HG02884 (cell line): ENCODE measurements around the gene SETD9.

ENCODE experiments used
- ATAC-seq: cut with Tn5 transposase; IDR thresholded peaks from one replicate; pipeline ENCODE4 v1.9.1; 2021; ENCODE audit warnings: mild to moderate bottlenecking, moderate library complexity; ENCODE audit not compliant: unreplicated experiment

Gene SETD9, protein sequence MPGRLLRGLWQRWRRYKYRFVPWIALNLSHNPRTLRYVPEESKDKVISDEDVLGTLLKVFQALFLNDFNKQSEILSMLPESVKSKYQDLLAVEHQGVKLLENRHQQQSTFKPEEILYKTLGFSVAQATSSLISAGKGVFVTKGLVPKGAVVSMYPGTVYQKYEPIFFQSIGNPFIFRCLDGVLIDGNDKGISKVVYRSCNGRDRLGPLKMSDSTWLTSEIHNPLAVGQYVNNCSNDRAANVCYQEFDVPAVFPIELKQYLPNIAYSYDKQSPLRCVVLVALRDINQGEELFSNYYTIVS

DNA sequence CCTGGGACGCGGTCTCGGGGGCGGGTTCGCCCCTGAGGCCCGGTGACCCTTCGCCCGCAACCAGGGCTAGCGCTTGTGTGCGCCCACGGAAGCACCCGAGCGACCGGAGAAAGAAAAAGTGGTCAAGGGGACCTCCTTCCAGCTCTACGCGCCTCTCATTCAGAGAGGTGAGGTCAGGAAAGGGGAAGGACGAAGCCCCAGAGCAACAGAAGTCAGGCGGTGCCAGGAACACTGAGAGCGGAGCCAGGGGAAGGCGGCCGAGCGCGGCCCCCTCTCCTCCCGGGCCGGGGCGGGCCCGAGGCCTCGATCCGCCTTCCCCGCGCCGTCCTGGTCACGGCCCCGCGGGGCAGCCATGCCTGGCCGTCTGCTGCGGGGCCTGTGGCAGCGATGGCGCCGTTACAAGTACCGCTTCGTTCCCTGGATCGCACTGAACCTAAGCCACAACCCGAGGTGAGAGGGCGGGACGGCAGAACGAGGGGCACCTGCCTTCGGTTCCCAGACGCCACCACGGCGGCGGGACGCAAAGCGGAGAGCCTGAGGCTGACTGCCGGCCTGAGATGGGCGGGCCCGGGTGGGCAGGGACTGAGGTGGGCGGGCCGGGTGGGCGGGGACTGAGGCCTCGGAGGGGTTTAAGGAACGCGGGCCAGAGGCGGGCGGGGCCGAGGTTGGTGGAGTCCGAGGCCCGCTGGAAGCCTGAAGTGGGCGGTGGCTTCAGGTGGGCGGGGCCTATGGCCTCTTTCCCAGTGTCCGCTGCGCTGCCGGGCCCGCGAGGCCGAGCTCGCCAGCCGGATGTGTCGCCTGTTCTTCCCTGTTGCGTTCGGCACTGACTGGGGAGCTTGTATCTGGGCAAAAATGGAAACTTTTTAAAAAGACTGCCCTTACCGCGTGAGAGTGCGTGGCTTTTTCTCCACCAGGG lies at the start of gene SETD9:
SETD9 (plus strand) TSS at position 303 of the 916 bp plus-strand sequence; CDS start at position 353, 50 bp downstream.
- ATAC-seq, result peak; percentile 86

DNA sequence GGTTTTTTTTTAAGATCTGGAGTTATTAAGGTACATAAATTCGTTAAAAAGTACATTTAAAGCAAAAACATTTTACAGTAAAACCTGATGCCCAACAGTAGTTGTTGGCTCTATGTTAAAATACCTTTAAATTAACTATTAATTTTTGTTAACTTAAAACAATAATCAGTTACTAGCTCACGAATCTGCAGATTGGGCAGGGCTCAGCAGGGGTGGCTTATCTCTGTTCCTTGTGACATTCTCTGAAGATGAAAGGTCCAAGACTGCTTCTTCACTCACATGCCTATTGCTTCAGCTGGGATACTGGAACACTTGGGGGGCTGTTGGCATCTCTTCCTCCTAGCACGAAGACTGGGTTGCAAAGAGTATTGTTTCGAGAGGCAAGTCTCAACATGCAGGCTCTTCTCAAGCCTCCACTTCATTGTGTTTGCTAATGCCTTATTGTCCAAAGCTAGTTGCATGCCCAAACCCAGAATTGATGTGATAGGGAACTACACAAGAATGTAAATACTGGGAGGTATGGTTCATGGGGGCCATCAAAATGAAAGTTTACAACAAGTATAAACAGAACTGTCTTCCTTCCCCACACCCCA lies 47.4 kb upstream of the SETD9 start:
- ATAC-seq, result no peak

DNA sequence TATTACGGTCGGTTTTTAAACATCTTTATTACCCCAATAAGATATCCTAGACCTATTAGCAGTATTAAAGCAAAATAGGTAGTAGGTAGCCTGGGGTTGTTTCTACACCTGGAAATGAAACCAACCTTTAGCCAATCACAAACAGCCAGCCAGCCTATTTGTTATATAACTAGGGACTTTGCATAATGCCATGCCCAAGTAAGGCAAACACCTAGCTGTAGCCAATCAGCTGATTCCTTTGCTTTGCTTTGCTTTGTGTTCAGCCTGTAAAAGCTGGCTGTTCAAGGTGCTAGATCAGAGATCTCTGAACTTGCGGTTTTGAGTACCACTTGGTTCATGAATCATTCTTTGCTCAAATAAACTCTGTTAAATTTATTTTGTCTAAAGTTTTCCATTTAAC lies 46.5 kb upstream of the SETD9 start:
- no peak for ATAC-seq

DNA sequence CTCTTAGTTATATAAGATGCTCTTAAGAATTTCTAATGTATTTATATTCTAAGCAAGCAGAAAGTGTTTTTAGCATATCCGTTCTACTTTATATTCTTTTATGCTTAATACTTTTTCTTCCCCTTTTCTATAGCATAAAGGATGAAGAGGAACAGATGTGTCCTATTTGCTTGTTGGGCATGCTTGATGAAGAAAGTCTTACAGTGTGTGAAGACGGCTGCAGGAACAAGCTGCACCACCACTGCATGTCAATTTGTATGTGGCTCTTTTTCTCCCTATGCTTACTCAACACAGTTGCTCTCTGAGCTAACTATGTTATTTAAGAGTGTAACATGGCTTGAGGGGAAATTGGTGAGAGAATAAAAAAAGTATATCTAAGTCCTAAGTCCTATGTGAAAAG lies 37.6 kb upstream of the SETD9 start:
- no peak for ATAC-seq

DNA sequence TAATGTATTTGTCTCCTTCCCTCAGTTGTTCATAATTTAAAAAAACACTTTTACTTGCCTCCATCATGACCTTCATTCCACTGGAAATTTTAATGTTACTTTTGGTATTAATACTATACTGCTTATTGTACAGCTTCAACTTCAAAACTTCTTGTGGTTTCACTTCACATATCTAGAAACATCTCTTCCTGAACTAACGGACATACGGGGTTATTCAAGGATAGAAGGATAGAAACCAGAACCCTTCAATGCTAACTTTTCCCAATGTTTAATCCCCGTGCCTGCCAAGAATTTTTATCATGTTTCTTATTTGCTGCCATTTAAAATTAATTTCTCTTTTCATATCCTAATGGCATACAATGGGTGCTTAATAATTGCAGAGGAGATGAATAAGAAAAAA lies 36.3 kb upstream of the SETD9 start:
- ATAC-seq, result no peak

DNA sequence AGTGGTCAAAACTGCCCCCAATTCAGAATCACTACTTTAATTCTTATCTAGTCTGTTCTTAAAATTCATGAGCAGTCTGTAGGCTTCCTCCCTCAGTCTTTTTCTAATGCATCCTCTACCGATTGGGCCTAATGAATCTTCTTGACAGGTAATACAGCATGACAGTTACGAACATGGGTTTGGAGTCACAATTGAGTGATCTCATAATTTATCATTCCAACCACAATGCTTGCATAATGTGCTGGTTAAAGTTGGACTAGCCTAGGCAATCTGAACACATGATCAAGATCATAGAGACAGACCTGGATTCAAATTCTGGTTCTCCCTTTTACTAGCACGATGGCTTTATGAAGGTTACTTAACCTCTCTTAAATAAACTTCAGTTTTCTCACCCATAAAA lies 33.1 kb upstream of the SETD9 start:
- ATAC-seq, result no peak

DNA sequence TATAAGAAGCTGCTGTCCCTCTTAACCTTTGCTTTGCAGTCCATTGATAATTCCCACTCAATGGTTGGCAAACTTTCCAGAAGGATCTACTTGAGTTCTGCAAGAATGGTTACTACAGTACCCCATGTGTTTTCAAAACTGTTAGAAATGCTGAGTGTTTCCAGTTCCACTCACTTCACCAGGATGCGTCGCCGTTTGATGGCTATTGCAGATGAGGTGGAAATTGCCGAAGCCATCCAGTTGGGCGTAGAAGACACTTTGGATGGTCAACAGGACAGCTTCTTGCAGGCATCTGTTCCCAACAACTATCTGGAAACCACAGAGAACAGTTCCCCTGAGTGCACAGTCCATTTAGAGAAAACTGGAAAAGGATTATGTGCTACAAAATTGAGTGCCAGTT lies 27.8 kb upstream of the SETD9 start:
- no peak for ATAC-seq

DNA sequence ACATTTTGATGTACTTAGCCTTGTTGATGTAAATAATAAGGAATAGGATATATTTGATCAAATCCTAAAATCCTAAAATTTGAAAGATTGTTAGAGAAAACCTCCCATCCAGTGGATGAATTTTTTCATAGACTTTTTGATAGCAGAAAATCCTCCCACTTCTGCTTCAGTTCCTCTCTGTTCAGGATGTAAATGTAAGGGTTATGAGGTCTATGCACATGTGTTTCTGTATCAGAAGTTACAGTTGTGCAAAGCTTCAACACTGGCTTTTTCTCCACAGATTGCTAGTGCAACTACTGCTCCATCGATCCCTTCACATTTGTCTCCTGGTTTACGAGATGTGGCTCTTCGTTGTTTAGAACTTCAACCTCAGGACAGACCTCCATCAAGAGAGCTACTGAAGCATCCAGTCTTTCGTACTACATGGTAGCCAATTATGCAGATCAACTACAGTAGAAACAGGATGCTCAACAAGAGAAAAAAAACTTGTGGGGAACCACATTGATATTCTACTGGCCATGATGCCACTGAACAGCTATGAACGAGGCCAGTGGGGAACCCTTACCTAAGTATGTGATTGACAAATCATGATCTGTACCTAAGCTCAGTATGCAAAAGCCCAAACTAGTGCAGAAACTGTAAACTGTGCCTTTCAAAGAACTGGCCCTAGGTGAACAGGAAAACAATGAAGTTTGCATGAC lies 16.0 kb upstream of the SETD9 start:
- ATAC-seq, result no peak

DNA sequence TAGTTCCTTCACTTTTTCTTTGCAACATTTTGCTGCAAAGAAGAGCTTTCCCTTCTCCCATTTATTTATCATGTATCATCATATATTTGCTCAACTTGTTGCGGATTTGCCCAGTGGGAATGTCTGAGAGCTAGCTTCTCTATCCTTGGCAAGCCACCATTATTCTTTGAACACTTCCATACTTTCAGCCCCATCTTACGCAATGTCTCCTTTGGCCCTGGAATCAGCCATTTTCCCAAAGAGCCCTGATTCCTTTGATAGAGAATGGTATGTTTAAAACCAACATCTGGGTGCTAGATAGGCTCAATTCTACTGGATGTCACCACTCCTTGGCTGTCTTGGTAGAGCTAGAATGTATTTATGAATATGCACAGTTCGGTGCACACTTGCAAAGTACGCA lies 12.6 kb upstream of the SETD9 start:
- no peak for ATAC-seq

DNA sequence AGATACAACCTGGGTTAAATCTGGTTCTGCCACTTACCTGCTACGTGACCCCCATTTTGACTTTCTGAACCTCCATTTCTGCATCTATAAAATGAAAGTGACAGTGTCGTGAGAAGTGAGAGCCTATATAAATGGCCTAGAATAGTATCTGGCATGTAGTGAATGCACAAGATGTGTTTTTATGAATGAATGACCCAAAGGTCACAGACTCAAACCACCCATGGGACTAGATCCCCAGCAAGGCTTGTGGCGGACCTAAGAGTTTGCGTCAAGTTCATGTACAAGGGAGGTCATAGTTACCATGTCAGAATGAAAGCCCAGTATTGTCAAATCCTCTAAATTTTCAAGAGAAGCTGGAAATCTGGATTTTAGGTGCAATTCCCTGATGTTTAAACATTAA lies 11.2 kb upstream of the SETD9 start:
- no peak for ATAC-seq

DNA sequence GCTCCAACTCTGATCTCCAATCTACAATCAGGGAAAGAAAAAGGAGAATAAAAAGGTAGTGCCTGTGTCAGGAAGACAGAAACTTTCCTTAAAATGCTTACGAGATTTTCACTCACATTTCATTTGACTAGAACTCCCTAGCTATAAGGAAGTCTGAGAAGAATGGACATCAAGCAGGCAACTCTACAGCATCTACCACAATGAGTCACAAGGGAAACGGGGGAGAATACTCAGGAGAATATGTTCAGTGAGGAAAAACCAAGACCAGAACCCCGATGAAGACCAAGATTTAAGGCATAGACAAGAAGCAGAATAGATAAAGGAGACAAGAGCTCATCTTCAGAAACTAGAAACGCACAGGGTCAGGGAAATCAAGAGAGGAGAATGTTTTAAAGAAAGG lies 9.0 kb upstream of the SETD9 start:
- ATAC-seq, result no peak

DNA sequence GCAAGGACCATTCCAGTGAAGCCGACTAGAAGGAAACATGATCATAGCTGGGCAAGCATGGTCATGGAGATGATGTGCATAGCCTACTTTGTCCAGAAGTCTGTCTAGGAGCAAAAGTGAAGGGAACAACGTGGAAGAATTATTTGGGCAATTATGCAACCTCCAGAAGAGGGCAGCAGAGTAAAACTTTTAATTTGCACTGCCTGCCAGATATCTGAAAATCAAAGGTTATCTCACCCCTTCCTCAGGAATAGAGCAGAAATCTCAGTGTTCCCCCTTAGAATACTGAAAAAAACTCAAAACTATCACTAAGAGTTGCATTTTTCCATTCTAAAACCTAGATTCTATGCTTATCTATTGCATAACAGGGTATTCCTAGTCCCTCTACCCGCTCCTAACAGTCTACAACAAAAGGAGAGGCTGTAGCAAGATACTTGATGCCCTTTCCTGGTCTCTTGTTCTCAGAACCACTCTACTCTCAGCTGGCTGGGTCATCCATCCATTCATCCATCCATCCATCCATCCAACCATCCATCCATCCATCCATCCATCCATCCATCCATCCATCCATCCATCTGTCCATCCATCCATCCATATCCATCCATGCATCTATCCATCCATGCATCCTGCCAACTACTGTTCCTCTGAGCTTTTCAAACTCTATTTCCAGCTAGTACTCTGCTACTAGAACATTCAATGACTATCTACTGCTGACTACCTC lies 8.4 kb upstream of the SETD9 start:
- no peak for ATAC-seq

DNA sequence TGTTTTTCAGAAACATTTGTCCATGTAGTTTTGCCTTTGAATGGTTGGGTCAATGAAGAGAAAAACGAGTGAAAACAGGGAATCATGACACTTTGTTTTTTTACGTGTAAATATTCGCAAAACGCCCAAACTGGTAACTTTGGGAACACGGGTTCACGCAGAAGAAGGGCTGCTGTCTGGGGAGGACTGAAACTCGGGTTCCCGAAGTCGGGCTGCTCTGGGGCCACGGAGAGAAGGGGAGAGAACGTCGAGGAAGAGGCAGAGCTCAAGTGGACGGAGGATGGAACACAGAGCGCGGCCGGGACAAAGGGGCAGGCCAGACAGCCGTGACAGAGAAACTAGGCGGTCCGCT lies 478 bp upstream of the SETD9 start:
- peak; percentile 28 for ATAC-seq

DNA sequence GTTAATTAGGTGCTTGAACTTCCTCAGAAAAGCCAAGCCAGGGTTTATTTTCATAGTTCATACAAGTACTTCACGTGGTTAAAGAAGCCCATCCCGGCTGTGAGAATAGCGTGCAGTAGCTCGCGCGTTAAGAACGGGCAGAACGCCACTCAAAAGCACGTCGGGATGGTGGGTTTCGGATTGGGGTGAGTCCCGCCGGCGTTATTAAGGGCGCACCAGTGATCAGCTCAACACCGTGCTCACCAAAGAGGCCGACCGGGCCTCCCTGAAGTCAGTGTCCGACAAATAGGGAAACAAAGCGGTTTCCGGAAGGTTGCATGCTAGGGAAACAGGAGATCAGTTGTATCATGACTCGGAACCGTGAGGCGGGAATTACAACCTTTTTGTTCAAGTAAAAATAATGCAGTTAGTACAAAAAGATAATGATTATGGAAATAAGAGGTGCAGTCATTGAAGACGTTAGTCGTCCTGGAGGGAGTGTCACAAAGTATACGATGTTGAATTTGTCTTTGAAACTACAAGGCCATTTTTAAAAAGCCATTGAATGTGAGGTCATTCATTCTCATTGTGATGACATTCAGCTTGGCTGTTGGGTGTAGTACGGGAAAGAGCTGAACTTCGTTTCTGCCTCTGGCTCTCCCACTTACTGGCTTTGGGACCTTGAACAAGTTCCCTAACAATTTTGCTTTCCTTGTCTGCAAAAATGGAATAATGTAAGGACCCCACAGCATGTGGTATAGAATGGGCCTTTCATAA lies 992 bp downstream of the SETD9 start:
- peak; percentile 23 for ATAC-seq

DNA sequence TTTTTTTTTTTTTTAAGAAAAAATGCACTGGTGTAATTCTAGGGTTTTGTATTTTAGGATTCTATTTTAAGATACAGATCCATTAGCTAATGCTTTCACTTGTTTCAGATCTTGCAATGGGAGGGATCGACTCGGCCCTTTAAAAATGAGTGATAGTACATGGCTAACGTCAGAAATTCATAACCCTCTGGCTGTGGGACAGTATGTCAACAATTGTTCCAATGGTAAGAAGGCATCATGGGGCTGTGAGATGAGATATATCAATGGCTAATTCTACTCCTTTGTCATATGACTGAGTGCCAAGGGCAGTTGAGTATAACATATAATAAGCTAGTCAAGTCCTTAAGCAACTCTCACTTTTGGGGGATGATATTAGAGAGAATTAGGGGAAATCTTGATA lies 4.4 kb downstream of the SETD9 start:
- no peak for ATAC-seq

DNA sequence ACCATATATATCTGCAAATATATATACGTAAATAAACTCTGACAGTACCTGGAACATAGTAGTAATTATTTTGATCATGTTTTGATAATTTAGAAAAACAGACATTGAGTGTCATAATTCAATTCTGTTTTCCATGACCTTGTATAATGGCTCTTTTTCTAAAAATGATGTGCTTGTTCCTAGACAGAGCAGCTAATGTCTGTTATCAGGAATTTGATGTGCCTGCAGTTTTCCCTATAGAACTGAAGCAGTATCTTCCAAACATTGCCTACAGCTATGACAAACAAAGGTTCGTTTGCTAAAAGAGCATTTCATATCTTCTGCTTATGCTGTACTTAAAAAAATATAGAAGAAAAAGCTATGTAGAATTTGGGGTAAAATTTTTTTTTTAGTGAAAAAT lies 5.3 kb downstream of the SETD9 start:
- no peak for ATAC-seq

DNA sequence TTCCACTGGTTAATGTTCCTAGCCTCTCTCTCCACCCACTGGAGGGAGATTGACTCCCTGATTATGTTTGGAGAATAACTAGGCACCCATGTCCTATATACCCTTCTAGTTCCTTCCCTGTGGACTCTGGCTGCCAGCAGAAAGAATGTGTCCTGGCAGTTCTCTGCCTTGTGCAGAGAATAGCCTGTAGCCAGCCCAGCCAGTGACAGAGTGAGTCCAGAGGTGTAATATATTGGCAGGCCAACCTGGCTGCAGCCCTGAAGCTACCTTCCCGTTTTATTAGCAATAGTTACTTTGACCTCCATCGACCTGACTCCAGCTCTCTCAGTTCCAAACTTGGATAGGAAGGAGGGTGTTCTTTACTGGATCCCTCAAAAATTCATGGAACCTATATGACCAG lies 8.1 kb downstream of the SETD9 start:
- ATAC-seq, result no peak

DNA sequence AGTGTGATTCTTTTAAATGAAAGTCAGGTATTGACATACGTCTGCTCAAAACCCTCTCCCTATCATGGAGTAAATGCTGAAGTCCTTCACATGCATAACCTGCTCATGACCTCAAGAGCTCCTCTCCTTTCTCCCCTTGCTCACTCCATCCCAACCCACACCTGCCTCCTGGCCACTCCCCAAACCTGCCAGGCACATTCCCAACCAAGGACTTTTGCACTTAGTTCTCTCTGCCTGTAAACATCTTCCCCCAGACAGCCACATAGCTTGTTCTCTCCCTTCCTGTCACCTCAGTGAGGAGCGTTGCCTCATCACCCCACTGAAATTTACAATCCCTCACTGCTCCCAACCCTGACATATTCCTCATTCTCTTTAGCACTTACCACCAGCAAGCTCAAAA lies 8.7 kb downstream of the SETD9 start:
- ATAC-seq, result no peak

DNA sequence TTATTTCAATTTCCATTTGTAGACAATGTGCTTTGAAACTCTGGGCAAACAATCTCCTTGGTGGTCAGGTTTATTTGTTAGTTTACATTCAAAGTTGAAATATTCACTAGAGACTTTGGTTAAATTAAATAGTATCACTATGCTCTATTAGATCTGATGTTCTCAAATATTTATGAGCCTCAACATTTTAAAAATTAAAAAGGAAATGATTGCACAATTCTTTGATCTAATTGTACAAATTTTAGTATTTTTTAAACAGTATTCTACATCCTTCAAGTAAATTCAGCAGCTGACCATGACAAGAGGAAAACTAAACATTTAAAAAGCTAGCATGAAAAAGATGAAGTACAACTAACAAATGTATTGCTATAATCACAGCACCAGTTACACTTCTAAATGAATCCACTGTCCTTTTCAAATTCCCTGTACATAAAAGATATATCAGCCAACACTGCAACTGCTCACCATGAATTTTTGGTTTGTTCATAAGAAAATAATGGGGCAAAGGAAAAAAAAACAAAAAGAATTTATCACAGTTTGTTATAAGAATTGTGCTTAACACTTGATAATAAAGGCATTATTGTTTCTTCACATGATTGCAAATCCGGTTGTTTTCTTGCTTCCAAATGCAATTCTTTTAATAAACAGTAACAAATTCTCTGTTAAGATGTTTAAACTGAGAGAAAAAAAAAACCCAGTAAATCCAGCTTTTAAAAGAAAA lies 10.7 kb downstream of the SETD9 start:
- ATAC-seq, result no peak
